Hepatocyte (in vitro differentiated cells): ENCODE results near the gene GPR84. TPM values are rescaled to one million over a fixed set of nuclear protein-coding genes. Genes with fewer than 3 reads are reported as not detected.
A peak's percentile ranks its signal among the peaks of the same experiment; 100 is the strongest.

Experiments
- DNase-seq: peaks from one replicate; pipeline ENCODE4 v3.0.0-alpha.2; 2016; ENCODE audit warnings: low spot score
- H2AFZ ChIP-seq: fragments of 200-600 bp; sonication (generic); 2 replicates; pipeline ENCODE4 v1.6.0; 2016; ENCODE audit warnings: antibody characterized with exemption, mild to moderate bottlenecking
- H3K27ac ChIP-seq: fragments of 200-600 bp; sonication (generic); 2 replicates; pipeline ENCODE4 v1.5.1; 2016; ENCODE audit warnings: mild to moderate bottlenecking
- H3K27me3 ChIP-seq: fragments of 200-600 bp; sonication (generic); 2 replicates; pipeline ENCODE4 v1.6.1; 2016
- H3K36me3 ChIP-seq: fragments of 200-600 bp; sonication (generic); replicated peaks from 2 replicates; pipeline ENCODE4 v1.5.1; 2016; ENCODE audit warnings: low read depth; ENCODE audit not compliant: insufficient read depth
- H3K4me1 ChIP-seq: fragments of 200-600 bp; sonication (generic); 2 replicates; pipeline ENCODE4 v1.5.1; 2016; ENCODE audit warnings: mild to moderate bottlenecking, moderate library complexity; ENCODE audit not compliant: insufficient read depth
- H3K4me2 ChIP-seq: fragments of 200-600 bp; sonication (generic); 2 replicates; pipeline ENCODE4 v1.6.0; 2016
- H3K4me3 ChIP-seq: fragments of 200-600 bp; sonication (generic); 2 replicates; pipeline ENCODE4 v1.5.1; 2016; ENCODE audit warnings: mild to moderate bottlenecking
- H3K79me2 ChIP-seq: fragments of 200-600 bp; sonication (generic); 2 replicates; pipeline ENCODE4 v1.6.0; 2017; ENCODE audit warnings: mild to moderate bottlenecking
- H3K9me2 ChIP-seq: fragments of 200-600 bp; sonication (generic); replicated peaks from 2 replicates; pipeline ENCODE4 v1.6.0; 2017; ENCODE audit warnings: mild to moderate bottlenecking; ENCODE audit not compliant: insufficient read depth
- H3K9me3 ChIP-seq: fragments of 200-600 bp; sonication (generic); 2 replicates; pipeline ENCODE4 v1.5.1; 2016; ENCODE audit warnings: low read depth, mild to moderate bottlenecking
- H4K20me1 ChIP-seq: fragments of 200-600 bp; sonication (generic); 2 replicates; pipeline ENCODE4 v1.6.0; 2016; ENCODE audit warnings: mild to moderate bottlenecking; ENCODE audit not compliant: insufficient read depth, poor library complexity, severe bottlenecking
- CTCF ChIP-seq: fragments of 200-600 bp; sonication (generic); IDR thresholded peaks from 2 replicates; pipeline ENCODE4 v1.5.1; 2016; ENCODE audit warnings: antibody characterized with exemption, mild to moderate bottlenecking; ENCODE audit not compliant: poor library complexity
- EZH2 ChIP-seq: fragments of 200-600 bp; sonication (generic); IDR thresholded peaks from 2 replicates; pipeline ENCODE4 v1.6.1; 2016; ENCODE audit warnings: antibody characterized with exemption, mild to moderate bottlenecking, borderline replicate concordance
- EZH2phosphoT487 ChIP-seq: fragments of 200-600 bp; sonication (generic); IDR thresholded peaks from one replicate; pipeline ENCODE4 v1.6.1; 2018; ENCODE audit warnings: antibody characterized with exemption, mild to moderate bottlenecking, low read depth, moderate library complexity; ENCODE audit not compliant: unreplicated experiment, severe bottlenecking
- WGBS: methylation state at CpG from one replicate; pipeline ENCODE4 v1.1.6; 2016; ENCODE audit warnings: low lambda C conversion rate; ENCODE audit errors: missing lambda C conversion rate; 5-methylcytosine and 5-hydroxymethylcytosine counted together
- polyA plus RNA-seq: library from polyadenylated mRNA; unstranded; fragments of >200 nt; fragmentation: Nextera tagmentation; extraction: Ambion mirVana; gene quantifications from 2 replicates; pipeline ENCODE4 v1.2.1, GENCODE V29; 2016
- total RNA-seq: library from RNA; depleted of rRNA; stranded (reverse); fragments of >200 nt; gene quantifications from 2 replicates; pipeline ENCODE4 v1.2.3, GENCODE V29; 2014

Gene GPR84
- total and polyA plus RNA-seq, 2 experiments from 2014 or later: 0.07 TPM; not detected in 1

DNA sequence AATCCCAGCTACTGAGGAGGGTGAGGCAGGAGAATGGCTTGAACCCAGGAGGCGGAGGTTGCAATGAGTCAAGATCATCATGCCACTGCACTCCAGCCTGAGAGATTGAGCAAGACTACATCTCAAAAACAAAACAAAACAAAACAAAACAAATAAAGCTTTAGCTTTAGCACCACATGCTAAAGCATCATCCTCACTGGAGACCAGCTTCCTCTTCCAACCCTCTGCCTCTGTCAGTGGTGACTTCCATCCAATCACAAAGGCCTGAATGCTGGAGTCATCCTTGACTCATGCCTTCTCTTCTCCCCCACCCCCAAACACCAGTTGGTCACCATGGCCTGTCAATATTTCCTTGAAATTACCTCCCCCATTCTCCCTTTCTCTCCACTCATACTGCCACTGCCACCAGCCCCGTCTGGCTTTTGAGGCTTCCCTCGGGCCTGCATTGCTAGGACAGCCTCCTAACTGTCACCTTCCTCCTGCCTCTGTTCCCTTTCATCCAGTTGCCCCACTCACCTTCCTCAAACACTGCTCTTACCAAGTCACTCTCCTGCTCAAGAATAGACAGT, 18.8 kb upstream of the GPR84 start:
- Histone ChIP-seq H3K4me3 (no peak overlapping the region), H2AFZ (no peak overlapping the region), H3K36me3 (no peaks in the 10 kb centered on the region), H3K27ac (no peak overlapping the region), H3K9me3 (no peaks in the 10 kb centered on the region), H3K4me1 (peaks cover 19% of the 10 kb centered on the region), H3K79me2 (no peaks in the 10 kb centered on the region), H3K9me2 (no peaks in the 10 kb centered on the region), H3K4me2 (no peak overlapping the region), H3K27me3 (no peaks in the 10 kb centered on the region), H4K20me1 (no peaks in the 10 kb centered on the region)
- WGBS: 94% methylated on average over 3 of the region's 3 CpGs
- no peak for TF ChIP-seq CTCF
- TF ChIP-seq EZH2phosphoT487: no peak
- no peak for TF ChIP-seq EZH2
- DNase-seq: no peak

- no peak for DNase-seq
- H3K4me3 ChIP-seq: no peak overlapping the region
- H3K79me2 ChIP-seq: no peaks in the 10 kb centered on the region
- no peaks in the 10 kb centered on the region for H3K27me3 ChIP-seq
- TF ChIP-seq EZH2phosphoT487: no peak
- no peak for TF ChIP-seq CTCF
- TF ChIP-seq EZH2: no peak
- no peaks in the 10 kb centered on the region for H3K36me3 ChIP-seq
- H3K9me3 ChIP-seq: no peaks in the 10 kb centered on the region
- H3K9me2 ChIP-seq: no peaks in the 10 kb centered on the region
- 93% methylated on average over 4 of the region's 4 CpGs for WGBS
- H3K4me2 ChIP-seq: no peak overlapping the region
- H2AFZ ChIP-seq: no peak overlapping the region
- no peaks in the 10 kb centered on the region for H4K20me1 ChIP-seq
- H3K4me1 ChIP-seq: peaks cover 19% of the 10 kb centered on the region
- no peak overlapping the region for H3K27ac ChIP-seq
Measured at GRCh38 chr12:54381136-54381535, 16.9 kb upstream of the GPR84 start.

DNA sequence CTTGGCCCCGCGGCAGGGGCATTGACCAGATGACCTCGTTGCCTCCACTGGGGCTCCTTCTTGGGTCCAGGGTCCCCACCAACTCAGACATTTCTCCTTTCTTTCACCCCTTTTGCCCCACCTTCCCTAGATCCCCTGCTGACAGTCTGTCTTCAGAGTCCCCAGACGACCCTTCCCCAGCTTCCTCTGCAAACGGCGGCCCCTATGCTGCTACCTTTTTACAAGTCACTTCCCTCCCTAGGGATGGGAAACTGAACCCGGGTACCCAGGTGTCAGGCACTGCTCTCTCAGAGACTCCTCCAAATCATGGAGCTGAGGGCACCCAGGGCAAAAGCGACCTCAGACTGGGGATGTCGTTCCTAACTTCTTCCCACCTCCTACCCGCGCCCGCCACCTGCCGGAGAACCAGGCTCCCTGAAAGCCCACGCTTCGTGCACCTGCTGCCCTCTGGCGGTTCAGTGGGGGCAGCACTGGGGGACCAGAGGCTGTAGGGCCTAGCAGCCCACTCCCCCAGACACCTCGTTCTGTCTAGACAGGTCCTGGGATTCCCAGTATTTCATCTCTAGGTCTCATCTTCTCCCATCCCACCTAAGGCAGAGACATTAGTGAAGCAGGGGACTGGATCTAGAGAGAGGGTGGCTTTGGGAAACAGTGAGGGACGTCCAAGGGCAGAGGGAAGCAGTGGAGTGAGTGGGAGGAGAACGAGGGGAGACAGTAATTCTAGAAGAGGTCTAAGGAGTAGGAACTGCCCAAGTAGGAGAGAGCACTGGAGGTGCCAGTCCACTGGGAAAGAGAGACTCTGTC, 15.3 kb upstream of the GPR84 start:
- Histone ChIP-seq H3K4me3 (peak overlapping the region; percentile 68), H3K9me2 (no peaks in the 10 kb centered on the region), H2AFZ (peak overlapping the region; percentile 77), H3K79me2 (no peaks in the 10 kb centered on the region), H3K9me3 (no peaks in the 10 kb centered on the region), H4K20me1 (no peaks in the 10 kb centered on the region), H3K27ac (peak overlapping the region; percentile 35), H3K4me2 (peak overlapping the region; percentile 96), H3K4me1 (peaks cover 7% of the 10 kb centered on the region), H3K27me3 (no peaks in the 10 kb centered on the region), H3K36me3 (no peaks in the 10 kb centered on the region)
- TF ChIP-seq EZH2 (no peak), CTCF (peak; percentile 100)
- DNase-seq: peak; percentile 96
- WGBS: 14% methylated on average over 18 of the region's 19 CpGs
